HepG2 (cell line): ENCODE measurements around the gene GRK4. TPM values are rescaled to one million over a fixed set of nuclear protein-coding genes. Genes with fewer than 3 reads are reported as not detected.

ENCODE experiments used
- CBX5 ChIP-seq: sonication (generic); formaldehyde crosslinking; IDR thresholded peaks from 2 replicates; pipeline ENCODE4 v1.4.0; 2020; ENCODE audit warnings: missing genetic modification reagents, borderline replicate concordance
- CHCHD3 ChIP-seq: sonication (generic); formaldehyde crosslinking; IDR thresholded peaks from 2 replicates; pipeline ENCODE4 v1.8.0; 2022; ENCODE audit warnings: mild to moderate bottlenecking, missing genetic modification reagents, moderate library complexity
- HHEX ChIP-seq: IDR thresholded peaks from 2 replicates; pipeline ENCODE4 v1.6.1; 2016; ENCODE audit warnings: control low read depth
- HNRNPUL1 ChIP-seq: fragments of 200-400 bp; formaldehyde crosslinking; IDR thresholded peaks from 2 replicates; pipeline ENCODE4 v1.6.1; 2017; ENCODE audit warnings: low read depth, mild to moderate bottlenecking, low read length, moderate library complexity
- MBD4 ChIP-seq: IDR thresholded peaks from 2 replicates; pipeline ENCODE4 v1.6.1; 2012; ENCODE audit warnings: low read length, inconsistent platforms, borderline replicate concordance
- MTA3 ChIP-seq: sonication (generic); formaldehyde crosslinking; IDR thresholded peaks from 2 replicates; pipeline ENCODE4 v1.4.0; 2020; ENCODE audit warnings: missing genetic modification reagents
- NFYC ChIP-seq: IDR thresholded peaks from 2 replicates; pipeline ENCODE4 v1.6.1; 2016; ENCODE audit warnings: missing genetic modification reagents, missing compliant biosample characterization
- RAD21 ChIP-seq: fragments of 450-650 bp; formaldehyde crosslinking; IDR thresholded peaks from 2 replicates; pipeline ENCODE4 v1.5.0; 2020; ENCODE audit warnings: mild to moderate bottlenecking
- RBM22 ChIP-seq: fragments of 200-400 bp; formaldehyde crosslinking; optimal IDR thresholded peaks from 2 replicates; pipeline ENCODE3; 2017; ENCODE audit warnings: mild to moderate bottlenecking, low read length, moderate library complexity
- SMARCE1 ChIP-seq: fragments of 450-650 bp; IDR thresholded peaks from 2 replicates; pipeline ENCODE4 v1.6.1; 2017; ENCODE audit warnings: borderline replicate concordance
- SP1 ChIP-seq, 2 experiments: fragments of 450-650 bp in 1 of 2; sonication (generic) in 1 of 2; formaldehyde crosslinking in 1 of 2; IDR thresholded peaks; 2 replicates each; pipeline versions ENCODE4 v1.4.0 to v1.6.1; 2016 to 2020; ENCODE audit warnings: missing genetic modification reagents in 1 of 2
- ZNF124 ChIP-seq: sonication (generic); formaldehyde crosslinking; IDR thresholded peaks from 2 replicates; pipeline ENCODE4 v1.4.0; 2020; ENCODE audit warnings: missing genetic modification reagents
- ZNF34 ChIP-seq: sonication (generic); formaldehyde crosslinking; IDR thresholded peaks from 2 replicates; pipeline ENCODE4 v1.4.0; 2020; ENCODE audit warnings: mild to moderate bottlenecking, missing genetic modification reagents, borderline replicate concordance
- polyA plus RNA-seq, 8 experiments: library from polyadenylated mRNA; depleted of rRNA in 3 of 8; stranded (reverse) in 7 of 8; unstranded in 1 of 8; fragments of >200 nt; fragmentation: Illumina TruSeq in 4 of 8; extraction: Trizol in 4 of 8; gene quantifications; 2 replicates each; pipeline versions ENCODE4 v1.2.1 to v1.2.3, GENCODE V29; 2011 to 2016; ENCODE audit warnings: low read depth in 4 of 8, missing spikeins in 1 of 8, mixed read lengths in 1 of 8; ENCODE audit not compliant: insufficient read depth in 1 of 8
- total RNA-seq, 5 experiments: library from RNA; depleted of rRNA; stranded (reverse); fragments of >200 nt; fragmentation: Illumina TruSeq; extraction: Trizol; gene quantifications; 2 replicates each; pipeline ENCODE4 v1.2.3, GENCODE V29; 2016; ENCODE audit warnings: low read depth in 1 of 5
- TF ChIP-seq, protein P1 (sequence below): sonication (generic); formaldehyde crosslinking; IDR thresholded peaks from 2 replicates; pipeline ENCODE4 v1.4.0; 2020; ENCODE audit warnings: missing genetic modification reagents
- TF ChIP-seq, protein P2 (sequence below): sonication (generic); formaldehyde crosslinking; IDR thresholded peaks from 2 replicates; pipeline ENCODE4 v1.5.0; 2020; ENCODE audit warnings: mild to moderate bottlenecking, missing genetic modification reagents
- TF ChIP-seq, protein P3 (sequence below): fragments of 450-650 bp; IDR thresholded peaks from 2 replicates; pipeline ENCODE4 v1.6.1; 2016
- TF ChIP-seq, protein P4 (sequence below): sonication (generic); formaldehyde crosslinking; IDR thresholded peaks from 2 replicates; pipeline ENCODE4 v1.4.0; 2020; ENCODE audit warnings: missing genetic modification reagents
- TF ChIP-seq, protein P5 (sequence below): sonication (generic); formaldehyde crosslinking; conservative IDR thresholded peaks from 2 replicates; pipeline ENCODE4 v1.8.0; 2022; ENCODE audit warnings: mild to moderate bottlenecking, moderate library complexity, missing genetic modification reagents

The GRK4 gene
- total and polyA plus RNA-seq, 2 of the 13 experiments (the other 11 are each of a cell fraction or from before 2014, with no cell fraction given), result 1.8 to 2.0 TPM

DNA sequence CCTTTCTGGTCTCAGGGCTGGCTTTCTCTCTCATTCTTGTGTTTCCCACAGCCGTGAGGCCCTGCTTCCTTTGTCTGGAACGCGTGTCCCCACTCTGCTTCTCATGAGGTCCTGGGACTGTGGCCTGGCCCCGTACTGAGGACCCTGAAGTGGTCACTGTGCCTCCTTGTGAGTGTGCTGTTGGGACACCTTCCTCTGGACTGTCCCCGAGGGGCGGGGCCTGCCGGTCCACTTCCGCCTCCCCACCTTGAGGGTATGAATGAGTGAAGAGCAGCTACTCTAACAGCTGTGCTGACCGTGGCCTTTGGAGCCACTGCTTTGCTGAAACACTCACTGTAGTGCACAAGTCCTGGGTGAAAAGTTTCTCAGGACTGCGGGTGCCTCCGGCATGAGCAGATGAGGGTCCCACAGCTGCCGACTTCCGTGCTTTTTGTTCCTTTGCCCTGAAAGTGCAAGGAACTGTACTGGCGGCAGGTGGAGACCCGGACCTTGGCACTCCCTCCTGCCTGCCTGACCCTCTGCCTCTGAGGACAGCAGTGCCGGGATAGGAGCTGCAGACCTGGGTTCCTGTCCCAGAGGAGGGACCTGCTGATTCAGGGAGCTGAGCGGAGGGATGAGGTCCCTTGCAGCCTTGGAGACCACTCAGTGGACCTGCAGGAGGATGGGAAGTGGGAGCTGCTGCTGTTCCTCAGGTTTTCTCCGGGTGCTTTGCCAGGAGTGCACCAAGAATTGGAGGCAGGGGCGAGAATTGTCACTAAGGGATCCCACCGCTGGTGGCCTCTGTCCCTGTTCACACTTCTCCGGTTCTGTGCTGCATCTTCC, 73.0 kb downstream of the GRK4 start (continued):
- TF ChIP-seq, protein P1, sequence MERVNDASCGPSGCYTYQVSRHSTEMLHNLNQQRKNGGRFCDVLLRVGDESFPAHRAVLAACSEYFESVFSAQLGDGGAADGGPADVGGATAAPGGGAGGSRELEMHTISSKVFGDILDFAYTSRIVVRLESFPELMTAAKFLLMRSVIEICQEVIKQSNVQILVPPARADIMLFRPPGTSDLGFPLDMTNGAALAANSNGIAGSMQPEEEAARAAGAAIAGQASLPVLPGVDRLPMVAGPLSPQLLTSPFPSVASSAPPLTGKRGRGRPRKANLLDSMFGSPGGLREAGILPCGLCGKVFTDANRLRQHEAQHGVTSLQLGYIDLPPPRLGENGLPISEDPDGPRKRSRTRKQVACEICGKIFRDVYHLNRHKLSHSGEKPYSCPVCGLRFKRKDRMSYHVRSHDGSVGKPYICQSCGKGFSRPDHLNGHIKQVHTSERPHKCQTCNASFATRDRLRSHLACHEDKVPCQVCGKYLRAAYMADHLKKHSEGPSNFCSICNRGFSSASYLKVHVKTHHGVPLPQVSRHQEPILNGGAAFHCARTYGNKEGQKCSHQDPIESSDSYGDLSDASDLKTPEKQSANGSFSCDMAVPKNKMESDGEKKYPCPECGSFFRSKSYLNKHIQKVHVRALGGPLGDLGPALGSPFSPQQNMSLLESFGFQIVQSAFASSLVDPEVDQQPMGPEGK (CRISPR knock-in tag), result peak; percentile 44; the same call in 1 of the 2 replicates
- TF ChIP-seq, protein P2, sequence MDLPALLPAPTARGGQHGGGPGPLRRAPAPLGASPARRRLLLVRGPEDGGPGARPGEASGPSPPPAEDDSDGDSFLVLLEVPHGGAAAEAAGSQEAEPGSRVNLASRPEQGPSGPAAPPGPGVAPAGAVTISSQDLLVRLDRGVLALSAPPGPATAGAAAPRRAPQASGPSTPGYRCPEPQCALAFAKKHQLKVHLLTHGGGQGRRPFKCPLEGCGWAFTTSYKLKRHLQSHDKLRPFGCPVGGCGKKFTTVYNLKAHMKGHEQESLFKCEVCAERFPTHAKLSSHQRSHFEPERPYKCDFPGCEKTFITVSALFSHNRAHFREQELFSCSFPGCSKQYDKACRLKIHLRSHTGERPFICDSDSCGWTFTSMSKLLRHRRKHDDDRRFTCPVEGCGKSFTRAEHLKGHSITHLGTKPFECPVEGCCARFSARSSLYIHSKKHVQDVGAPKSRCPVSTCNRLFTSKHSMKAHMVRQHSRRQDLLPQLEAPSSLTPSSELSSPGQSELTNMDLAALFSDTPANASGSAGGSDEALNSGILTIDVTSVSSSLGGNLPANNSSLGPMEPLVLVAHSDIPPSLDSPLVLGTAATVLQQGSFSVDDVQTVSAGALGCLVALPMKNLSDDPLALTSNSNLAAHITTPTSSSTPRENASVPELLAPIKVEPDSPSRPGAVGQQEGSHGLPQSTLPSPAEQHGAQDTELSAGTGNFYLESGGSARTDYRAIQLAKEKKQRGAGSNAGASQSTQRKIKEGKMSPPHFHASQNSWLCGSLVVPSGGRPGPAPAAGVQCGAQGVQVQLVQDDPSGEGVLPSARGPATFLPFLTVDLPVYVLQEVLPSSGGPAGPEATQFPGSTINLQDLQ, result no peak
- TF ChIP-seq CBX5 (CRISPR knock-in tag) (no peak), MBD4 (no peak), RBM22 (no peak), HNRNPUL1 (no peak), SMARCE1 (no peak), RAD21 (CRISPR knock-in tag) (no peak), ZNF34 (no peak), NFYC (CRISPR knock-in tag) (no peak), SP1 (IDR thresholded peaks at IDR 0.05) (no peak), SP1 (CRISPR knock-in tag; IDR thresholded peaks at IDR 0.05) (peak; percentile 60), MTA3 (no peak), CHCHD3 (CRISPR knock-in tag) (no peak), ZNF124 (no peak), HHEX (CRISPR knock-in tag) (no peak)
- TF ChIP-seq, protein P3, sequence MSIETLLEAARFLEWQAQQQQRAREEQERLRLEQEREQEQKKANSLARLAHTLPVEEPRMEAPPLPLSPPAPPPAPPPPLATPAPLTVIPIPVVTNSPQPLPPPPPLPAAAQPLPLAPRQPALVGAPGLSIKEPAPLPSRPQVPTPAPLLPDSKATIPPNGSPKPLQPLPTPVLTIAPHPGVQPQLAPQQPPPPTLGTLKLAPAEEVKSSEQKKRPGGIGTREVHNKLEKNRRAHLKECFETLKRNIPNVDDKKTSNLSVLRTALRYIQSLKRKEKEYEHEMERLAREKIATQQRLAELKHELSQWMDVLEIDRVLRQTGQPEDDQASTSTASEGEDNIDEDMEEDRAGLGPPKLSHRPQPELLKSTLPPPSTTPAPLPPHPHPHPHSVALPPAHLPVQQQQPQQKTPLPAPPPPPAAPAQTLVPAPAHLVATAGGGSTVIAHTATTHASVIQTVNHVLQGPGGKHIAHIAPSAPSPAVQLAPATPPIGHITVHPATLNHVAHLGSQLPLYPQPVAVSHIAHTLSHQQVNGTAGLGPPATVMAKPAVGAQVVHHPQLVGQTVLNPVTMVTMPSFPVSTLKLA, result no peak
- TF ChIP-seq, protein P4, sequence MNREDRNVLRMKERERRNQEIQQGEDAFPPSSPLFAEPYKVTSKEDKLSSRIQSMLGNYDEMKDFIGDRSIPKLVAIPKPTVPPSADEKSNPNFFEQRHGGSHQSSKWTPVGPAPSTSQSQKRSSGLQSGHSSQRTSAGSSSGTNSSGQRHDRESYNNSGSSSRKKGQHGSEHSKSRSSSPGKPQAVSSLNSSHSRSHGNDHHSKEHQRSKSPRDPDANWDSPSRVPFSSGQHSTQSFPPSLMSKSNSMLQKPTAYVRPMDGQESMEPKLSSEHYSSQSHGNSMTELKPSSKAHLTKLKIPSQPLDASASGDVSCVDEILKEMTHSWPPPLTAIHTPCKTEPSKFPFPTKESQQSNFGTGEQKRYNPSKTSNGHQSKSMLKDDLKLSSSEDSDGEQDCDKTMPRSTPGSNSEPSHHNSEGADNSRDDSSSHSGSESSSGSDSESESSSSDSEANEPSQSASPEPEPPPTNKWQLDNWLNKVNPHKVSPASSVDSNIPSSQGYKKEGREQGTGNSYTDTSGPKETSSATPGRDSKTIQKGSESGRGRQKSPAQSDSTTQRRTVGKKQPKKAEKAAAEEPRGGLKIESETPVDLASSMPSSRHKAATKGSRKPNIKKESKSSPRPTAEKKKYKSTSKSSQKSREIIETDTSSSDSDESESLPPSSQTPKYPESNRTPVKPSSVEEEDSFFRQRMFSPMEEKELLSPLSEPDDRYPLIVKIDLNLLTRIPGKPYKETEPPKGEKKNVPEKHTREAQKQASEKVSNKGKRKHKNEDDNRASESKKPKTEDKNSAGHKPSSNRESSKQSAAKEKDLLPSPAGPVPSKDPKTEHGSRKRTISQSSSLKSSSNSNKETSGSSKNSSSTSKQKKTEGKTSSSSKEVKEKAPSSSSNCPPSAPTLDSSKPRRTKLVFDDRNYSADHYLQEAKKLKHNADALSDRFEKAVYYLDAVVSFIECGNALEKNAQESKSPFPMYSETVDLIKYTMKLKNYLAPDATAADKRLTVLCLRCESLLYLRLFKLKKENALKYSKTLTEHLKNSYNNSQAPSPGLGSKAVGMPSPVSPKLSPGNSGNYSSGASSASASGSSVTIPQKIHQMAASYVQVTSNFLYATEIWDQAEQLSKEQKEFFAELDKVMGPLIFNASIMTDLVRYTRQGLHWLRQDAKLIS (CRISPR knock-in tag), result no peak
- TF ChIP-seq, protein P5, sequence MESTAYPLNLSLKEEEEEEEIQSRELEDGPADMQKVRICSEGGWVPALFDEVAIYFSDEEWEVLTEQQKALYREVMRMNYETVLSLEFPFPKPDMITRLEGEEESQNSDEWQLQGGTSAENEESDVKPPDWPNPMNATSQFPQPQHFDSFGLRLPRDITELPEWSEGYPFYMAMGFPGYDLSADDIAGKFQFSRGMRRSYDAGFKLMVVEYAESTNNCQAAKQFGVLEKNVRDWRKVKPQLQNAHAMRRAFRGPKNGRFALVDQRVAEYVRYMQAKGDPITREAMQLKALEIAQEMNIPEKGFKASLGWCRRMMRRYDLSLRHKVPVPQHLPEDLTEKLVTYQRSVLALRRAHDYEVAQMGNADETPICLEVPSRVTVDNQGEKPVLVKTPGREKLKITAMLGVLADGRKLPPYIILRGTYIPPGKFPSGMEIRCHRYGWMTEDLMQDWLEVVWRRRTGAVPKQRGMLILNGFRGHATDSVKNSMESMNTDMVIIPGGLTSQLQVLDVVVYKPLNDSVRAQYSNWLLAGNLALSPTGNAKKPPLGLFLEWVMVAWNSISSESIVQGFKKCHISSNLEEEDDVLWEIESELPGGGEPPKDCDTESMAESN (CRISPR knock-in tag), result no peak
